NCI-H1436 (cell line): ENCODE results near the gene TIAM1.
"Not testable (repeated sequence)": the region's sequence is repeated elsewhere in the genome, so short reads cannot be mapped to it uniquely, and the experiment has no call there.

Experiments used
- DNase-seq: peaks from one replicate; lab custom pipeline; 2025; lab: John Stamatoyannopoulos, UW

Gene TIAM1

GRCh38 chr21:31254131-31254530, 89.9 kb downstream of the TIAM1 start:
- DNase-seq = no peak

DNA sequence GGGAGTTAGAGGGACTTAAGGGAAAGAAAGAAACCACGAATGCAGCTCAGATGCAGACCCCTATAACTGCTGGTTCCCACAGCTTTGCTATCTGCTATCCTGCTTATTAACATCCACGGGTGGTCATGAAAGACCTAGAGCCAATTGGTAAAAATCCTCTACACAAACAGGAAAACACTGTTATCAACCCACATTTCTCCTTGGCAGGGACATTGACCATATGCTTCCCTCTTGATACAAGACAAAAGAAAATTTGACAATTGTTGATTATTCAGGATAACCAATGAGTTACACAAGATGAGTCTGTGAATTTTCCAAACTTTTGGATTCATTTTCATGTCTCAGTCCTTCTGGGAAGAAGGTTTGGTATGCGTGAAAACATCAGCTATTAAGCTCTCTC, 90.4 kb downstream of the TIAM1 start:
- DNase-seq = no peak

DNA sequence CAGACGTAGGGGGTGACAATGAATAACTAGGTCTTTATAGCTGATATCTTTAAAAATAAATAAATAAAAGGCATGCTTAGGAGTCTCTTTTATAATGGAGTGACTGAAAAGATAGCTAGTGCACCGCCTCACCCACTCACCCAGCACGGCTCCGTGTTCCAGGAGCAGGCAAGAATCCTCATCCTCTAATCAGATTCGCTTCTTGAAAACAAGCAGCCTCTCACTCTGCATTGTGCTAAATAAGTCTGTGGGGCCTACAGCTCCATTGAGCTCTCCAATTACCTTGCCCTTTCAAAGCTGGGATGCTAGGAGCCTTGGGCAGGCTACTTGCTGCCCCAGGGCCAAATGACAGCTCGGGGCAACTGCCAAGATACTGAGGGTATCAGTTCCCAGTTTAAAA, 91.5 kb downstream of the TIAM1 start:
- DNase-seq = no peak

GRCh38 chr21:31252091-31252490, 92.0 kb downstream of the TIAM1 start:
- DNase-seq = no peak

GRCh38 chr21:31251686-31252085, 92.4 kb downstream of the TIAM1 start:
- DNase-seq = no peak

- DNase-seq = no peak
Observed at GRCh38 chr21:31248598-31248997, 95.5 kb downstream of the TIAM1 start.

GRCh38 chr21:31243611-31244010, 100.5 kb downstream of the TIAM1 start:
- no peak for DNase-seq

- DNase-seq = no peak
Observed at GRCh38 chr21:31236528-31236927, 107.5 kb downstream of the TIAM1 start.

- no peak for DNase-seq
Observed at GRCh38 chr21:31235671-31236450, 108.2 kb downstream of the TIAM1 start.

DNA sequence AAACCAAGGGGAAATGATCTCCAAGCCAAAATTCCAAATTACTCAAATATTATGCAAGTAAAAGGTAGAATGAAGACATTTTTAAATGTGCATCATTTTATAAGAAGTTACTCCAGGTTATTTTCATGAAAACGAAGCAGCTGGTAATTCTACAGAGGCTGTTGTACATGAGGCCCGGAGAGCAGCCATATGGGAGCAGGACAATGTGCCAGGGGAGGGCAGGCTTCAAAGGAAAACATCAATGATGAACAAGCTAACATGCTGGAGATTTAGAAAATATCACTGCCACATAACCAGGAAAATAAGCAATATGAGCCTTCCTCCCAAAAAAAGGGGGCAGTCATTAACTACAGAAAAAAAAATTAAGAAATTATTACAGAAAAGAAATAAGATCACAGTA, 109.1 kb downstream of the TIAM1 start:
- DNase-seq = no peak

GRCh38 chr21:31233711-31234110, 110.3 kb downstream of the TIAM1 start:
- no peak for DNase-seq

- no peak for DNase-seq
Observed at GRCh38 chr21:31232344-31232743, 111.7 kb downstream of the TIAM1 start.

DNA sequence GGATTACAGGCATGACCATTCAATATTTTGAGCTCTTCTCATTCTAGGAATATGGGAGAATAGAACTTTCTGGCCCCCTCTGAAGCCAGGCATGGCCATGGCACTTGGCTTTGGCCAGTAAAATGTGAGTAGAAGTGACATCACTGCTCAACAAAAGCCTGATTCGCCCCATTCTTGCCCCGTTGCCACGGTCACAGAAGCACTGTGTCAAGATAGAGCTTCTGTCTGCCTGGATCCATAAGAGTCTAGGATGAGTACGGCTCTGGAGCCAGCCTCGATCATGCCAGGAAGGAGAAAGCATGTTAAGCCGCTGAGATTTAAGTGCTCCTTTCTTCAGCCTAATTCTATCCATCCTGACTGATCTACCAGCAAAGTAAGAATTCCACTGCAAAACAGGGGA, 113.1 kb downstream of the TIAM1 start:
- DNase-seq = no peak

GRCh38 chr21:31228723-31229122, 115.3 kb downstream of the TIAM1 start:
- DNase-seq = not testable (repeated sequence)

- DNase-seq = no peak
Observed at GRCh38 chr21:31225713-31226112, 118.3 kb downstream of the TIAM1 start.

DNA sequence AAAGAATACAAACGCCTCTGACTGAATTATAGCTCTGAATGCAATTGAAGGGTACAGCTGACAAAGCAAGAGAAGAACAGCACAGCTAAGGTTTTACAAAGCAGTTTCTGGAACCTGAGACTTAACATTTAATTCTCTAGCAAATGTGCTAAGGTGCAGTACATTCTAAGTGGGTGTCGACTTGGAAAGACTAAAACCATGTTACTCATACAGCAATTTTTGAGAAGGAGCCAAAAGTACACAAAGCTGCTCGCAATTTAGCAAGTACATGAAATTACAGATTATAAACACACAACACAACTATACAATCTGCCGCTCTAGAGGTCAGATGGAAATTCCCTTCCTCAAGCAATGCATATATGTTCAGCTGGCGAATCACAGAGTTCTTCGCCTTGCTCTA, 121.9 kb downstream of the TIAM1 start:
- peak; percentile 46 for DNase-seq

DNA sequence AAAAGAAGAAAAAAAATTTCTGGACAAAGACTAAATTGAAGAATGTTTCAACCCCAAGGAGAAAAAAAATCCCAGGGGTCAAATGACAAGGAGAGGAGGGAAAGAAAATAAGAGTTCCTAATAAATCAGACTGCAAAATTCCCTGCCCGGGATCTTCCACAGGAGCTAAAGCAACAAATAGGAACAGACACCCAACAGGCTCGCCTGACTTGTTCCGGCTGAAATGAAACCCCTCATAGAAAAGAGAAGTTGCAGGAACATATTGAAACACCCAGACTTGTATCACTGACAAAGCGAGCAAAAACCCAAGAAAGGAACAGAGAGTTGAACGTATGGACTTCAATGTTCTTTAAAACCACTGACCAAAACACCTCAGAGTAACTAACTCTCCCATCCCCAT, 123.0 kb downstream of the TIAM1 start:
- DNase-seq = no peak

GRCh38 chr21:31220575-31220974, 123.5 kb downstream of the TIAM1 start:
- peak; percentile 54 for DNase-seq

DNA sequence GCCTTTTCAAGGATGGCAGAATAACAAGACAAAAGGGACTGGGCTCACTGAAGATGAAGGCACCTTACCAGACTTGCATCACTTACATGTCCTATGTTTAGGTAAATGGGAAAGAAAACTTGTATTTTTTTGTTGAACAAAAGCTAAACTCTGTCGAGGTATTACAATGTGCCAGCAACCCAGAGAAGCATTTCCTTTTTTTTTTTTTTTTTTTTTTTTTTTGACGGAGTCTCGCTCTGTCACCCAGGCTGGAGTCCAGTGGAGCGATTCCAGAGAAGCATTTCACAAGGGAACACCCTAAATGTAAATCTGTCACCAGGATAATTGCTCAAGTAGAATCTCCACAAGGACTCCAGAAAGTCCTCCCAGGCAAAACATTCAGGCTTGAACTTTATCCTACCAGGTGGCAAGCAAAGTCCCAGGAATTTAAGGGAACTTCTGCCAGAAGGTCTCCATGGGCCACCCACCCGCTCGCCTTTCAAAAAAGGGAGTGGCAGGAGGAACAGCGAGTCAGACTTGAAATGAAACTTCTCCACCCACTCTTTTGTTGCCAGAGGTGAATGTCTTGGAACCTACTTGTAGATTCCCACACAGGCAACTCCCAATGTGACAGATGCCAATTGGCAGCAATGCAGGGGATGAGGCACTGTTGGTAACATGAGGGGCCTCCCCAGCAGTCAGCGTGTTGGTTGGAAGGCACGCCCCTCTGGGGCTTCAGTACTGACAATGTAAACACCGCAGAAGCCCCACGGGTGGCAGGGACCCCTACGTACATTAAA, 125.0 kb downstream of the TIAM1 start:
- no peak for DNase-seq

DNA sequence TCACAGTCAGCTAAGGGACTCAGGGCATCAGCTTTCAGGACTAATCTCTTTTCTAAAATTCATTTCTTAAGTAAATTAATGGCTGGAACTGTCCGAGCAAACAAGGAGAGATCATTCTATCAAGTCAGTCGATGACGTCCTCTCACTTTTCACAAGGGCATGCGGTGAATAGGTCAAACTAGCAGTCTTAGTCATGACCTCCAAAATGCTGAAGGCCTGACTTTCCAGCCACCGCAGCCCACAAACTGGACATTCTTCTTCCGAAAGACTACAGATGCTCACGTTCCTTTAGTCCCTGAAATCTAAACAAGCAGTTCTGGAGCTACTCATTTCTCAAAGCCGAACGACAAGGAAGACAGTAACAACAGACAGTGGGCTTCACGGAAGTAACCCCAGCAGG, 127.9 kb downstream of the TIAM1 start:
- DNase-seq = no peak

GRCh38 chr21:31213787-31214186, 130.3 kb downstream of the TIAM1 start:
- DNase-seq = no peak

GRCh38 chr21:31211836-31212235, 132.2 kb downstream of the TIAM1 start:
- no peak for DNase-seq

DNA sequence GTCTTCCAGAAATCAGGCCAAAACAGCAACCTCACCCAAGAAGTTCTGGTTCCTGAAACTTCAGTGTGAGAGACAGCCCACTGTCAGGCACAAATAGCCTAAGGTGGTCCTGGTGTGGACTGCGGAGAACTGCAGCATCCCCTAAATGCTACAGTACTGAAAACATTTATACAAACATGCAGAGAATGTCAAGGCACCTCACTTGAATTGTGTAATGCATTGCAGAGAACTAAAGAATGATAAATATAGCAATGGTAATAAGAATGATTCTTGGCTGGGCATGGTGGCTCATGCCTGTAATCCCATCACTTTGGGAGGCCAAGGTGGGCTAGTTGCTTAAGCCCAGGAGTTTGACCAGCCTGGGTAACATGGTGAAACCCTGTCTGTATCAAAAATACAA, 138.6 kb downstream of the TIAM1 start:
- DNase-seq = no peak

GRCh38 chr21:31204801-31205200, 139.3 kb downstream of the TIAM1 start:
- DNase-seq = no peak
